ENCODE results near the gene TMEM88.

DNA sequence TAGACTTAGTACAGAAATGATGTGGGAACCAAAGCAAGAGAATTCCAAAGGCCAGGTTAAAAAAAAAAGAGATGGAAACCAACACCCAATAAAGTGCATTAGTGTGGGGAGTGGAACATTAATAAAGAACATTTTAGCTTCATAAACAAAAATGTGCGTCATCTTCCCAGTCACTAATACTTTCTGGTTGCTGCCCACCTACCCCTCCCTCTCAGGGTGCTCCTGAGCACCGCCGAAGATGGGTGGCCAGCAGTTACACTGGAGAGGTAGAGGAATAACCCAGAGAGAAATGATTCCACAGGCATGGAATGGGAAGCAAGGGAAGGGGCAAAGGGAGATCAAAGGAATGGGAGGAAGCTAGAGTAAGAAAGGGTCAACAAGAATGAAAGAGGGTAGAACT is 27.8 kb downstream of the TMEM88 start:
- TF ChIP-seq, protein P1, sequence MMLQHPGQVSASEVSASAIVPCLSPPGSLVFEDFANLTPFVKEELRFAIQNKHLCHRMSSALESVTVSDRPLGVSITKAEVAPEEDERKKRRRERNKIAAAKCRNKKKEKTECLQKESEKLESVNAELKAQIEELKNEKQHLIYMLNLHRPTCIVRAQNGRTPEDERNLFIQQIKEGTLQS (IDR thresholded peaks at IDR 0.05), result no peak
- TF ChIP-seq, protein P2, sequence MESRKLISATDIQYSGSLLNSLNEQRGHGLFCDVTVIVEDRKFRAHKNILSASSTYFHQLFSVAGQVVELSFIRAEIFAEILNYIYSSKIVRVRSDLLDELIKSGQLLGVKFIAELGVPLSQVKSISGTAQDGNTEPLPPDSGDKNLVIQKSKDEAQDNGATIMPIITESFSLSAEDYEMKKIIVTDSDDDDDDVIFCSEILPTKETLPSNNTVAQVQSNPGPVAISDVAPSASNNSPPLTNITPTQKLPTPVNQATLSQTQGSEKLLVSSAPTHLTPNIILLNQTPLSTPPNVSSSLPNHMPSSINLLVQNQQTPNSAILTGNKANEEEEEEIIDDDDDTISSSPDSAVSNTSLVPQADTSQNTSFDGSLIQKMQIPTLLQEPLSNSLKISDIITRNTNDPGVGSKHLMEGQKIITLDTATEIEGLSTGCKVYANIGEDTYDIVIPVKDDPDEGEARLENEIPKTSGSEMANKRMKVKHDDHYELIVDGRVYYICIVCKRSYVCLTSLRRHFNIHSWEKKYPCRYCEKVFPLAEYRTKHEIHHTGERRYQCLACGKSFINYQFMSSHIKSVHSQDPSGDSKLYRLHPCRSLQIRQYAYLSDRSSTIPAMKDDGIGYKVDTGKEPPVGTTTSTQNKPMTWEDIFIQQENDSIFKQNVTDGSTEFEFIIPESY (IDR thresholded peaks at IDR 0.05), result no peak

Measured in liver (tissue), 2 donors.